Liver (tissue), 9 donors: ENCODE results near the gene HNRNPUL1. TPM values are rescaled to one million over a fixed set of nuclear protein-coding genes. Genes with fewer than 3 reads are reported as not detected.

Experiments
- DNase-seq: peaks from one replicate; pipeline ENCODE4 v3.0.0-alpha.2; 2017; ENCODE audit warnings: low spot score
- H3K27ac ChIP-seq, 2 donors: one replicate each; pipeline ENCODE4 v1.7.0; 2013; ENCODE audit warnings: inconsistent platforms in 2 of 2, low read length in 2 of 2, control low read depth in 1 of 2, low read depth in 1 of 2, mild to moderate bottlenecking in 1 of 2
- H3K27me3 ChIP-seq, 4 donors: one replicate each; pipeline versions ENCODE4 v1.6.1 to v1.7.0; 2013; ENCODE audit warnings: low read length in 3 of 4, inconsistent platforms in 1 of 4, mild to moderate bottlenecking in 1 of 4, moderate library complexity in 1 of 4; ENCODE audit not compliant: control insufficient read depth in 4 of 4, insufficient read depth in 4 of 4
- H3K36me3 ChIP-seq, 4 donors: one replicate each; pipeline versions ENCODE4 v1.6.1 to v1.7.0; 2013; ENCODE audit warnings: low read length in 3 of 4, mild to moderate bottlenecking in 3 of 4, low read depth in 1 of 4, moderate library complexity in 1 of 4; ENCODE audit not compliant: control insufficient read depth in 4 of 4, insufficient read depth in 3 of 4
- H3K4me1 ChIP-seq, 4 donors: one replicate each; pipeline versions ENCODE4 v1.6.1 to v1.7.0; 2013; ENCODE audit warnings: low read length in 3 of 4, mild to moderate bottlenecking in 3 of 4, moderate library complexity in 1 of 4; ENCODE audit not compliant: control insufficient read depth in 4 of 4, insufficient read depth in 4 of 4
- H3K4me3 ChIP-seq, 3 donors: one replicate each; pipeline versions ENCODE4 v1.6.1 to v1.7.0; 2013; ENCODE audit warnings: low read length in 3 of 3, control low read depth in 1 of 3, low read depth in 1 of 3, mild to moderate bottlenecking in 1 of 3
- H3K9ac ChIP-seq, 2 donors: one replicate each; pipeline ENCODE4 v1.7.0; 2013; ENCODE audit warnings: low read length in 2 of 2, mild to moderate bottlenecking in 2 of 2, moderate library complexity in 2 of 2, control low read depth in 1 of 2, low read depth in 1 of 2
- H3K9me3 ChIP-seq, 4 donors: one replicate each; pipeline versions ENCODE4 v1.6.1 to v1.7.0; 2013; ENCODE audit warnings: low read length in 3 of 4; ENCODE audit not compliant: control insufficient read depth in 4 of 4
- ATF3 ChIP-seq: IDR thresholded peaks from 2 replicates; pipeline ENCODE4 v1.6.1; 2016; ENCODE audit warnings: antibody characterized with exemption
- CTCF ChIP-seq: fragments of 150-350 bp; IDR thresholded peaks from 2 replicates; pipeline ENCODE4 v1.5.1; 2017; ENCODE audit warnings: improper control_type of control experiment, low read depth, low read length; ENCODE audit not compliant: missing input control
- EGR1 ChIP-seq, 2 donors: IDR thresholded peaks; 2 replicates each; pipeline ENCODE4 v1.6.1; 2016 to 2018; ENCODE audit warnings: antibody characterized with exemption in 2 of 2, low read depth in 2 of 2
- FOXA1 ChIP-seq: IDR thresholded peaks from 2 replicates; pipeline ENCODE4 v1.6.1; 2016; ENCODE audit warnings: antibody characterized with exemption
- FOXA2 ChIP-seq: IDR thresholded peaks from 2 replicates; pipeline ENCODE4 v1.6.1; 2016; ENCODE audit warnings: antibody characterized with exemption
- GABPA ChIP-seq, 2 donors: IDR thresholded peaks in 1 of 2; conservative IDR thresholded peaks in 1 of 2; 2 replicates each; pipeline ENCODE4 v1.6.1; 2016; ENCODE audit warnings: antibody characterized with exemption in 2 of 2, mild to moderate bottlenecking in 1 of 2, moderate library complexity in 1 of 2
- HNF4A ChIP-seq, 2 donors: conservative IDR thresholded peaks; 2 replicates each; pipeline ENCODE4 v1.6.1; 2016; ENCODE audit warnings: antibody characterized with exemption in 2 of 2, mild to moderate bottlenecking in 2 of 2
- HNF4G ChIP-seq: IDR thresholded peaks from 2 replicates; pipeline ENCODE4 v1.6.1; 2016; ENCODE audit warnings: antibody characterized with exemption
- JUND ChIP-seq, 2 donors: IDR thresholded peaks; 2 replicates each; pipeline ENCODE4 v1.6.1; 2016; ENCODE audit warnings: antibody characterized with exemption in 2 of 2
- MAX ChIP-seq: IDR thresholded peaks from 2 replicates; pipeline ENCODE4 v1.6.1; 2016; ENCODE audit warnings: antibody characterized with exemption
- NR2F2 ChIP-seq: IDR thresholded peaks from 2 replicates; pipeline ENCODE4 v1.6.1; 2016; ENCODE audit warnings: antibody characterized with exemption
- RAD21 ChIP-seq, 2 donors: IDR thresholded peaks; 2 replicates each; pipeline ENCODE4 v1.6.1; 2016; ENCODE audit warnings: antibody characterized with exemption in 2 of 2, mild to moderate bottlenecking in 2 of 2
- REST ChIP-seq: IDR thresholded peaks from 2 replicates; pipeline ENCODE4 v1.6.1; 2016; ENCODE audit warnings: antibody characterized with exemption, mild to moderate bottlenecking
- RXRA ChIP-seq, 2 donors: IDR thresholded peaks; 2 replicates each; pipeline ENCODE4 v1.6.1; 2017 to 2018; ENCODE audit warnings: antibody characterized with exemption in 2 of 2, mild to moderate bottlenecking in 1 of 2
- SP1 ChIP-seq: IDR thresholded peaks from 2 replicates; pipeline ENCODE4 v1.6.1; 2018; ENCODE audit warnings: antibody characterized with exemption, mild to moderate bottlenecking
- TAF1 ChIP-seq: conservative IDR thresholded peaks from 2 replicates; pipeline ENCODE4 v1.6.1; 2016; ENCODE audit warnings: antibody characterized with exemption, mild to moderate bottlenecking
- YY1 ChIP-seq: IDR thresholded peaks from 2 replicates; pipeline ENCODE4 v1.6.1; 2016; ENCODE audit warnings: antibody characterized with exemption, mild to moderate bottlenecking
- ZBTB33 ChIP-seq: IDR thresholded peaks from 2 replicates; pipeline ENCODE4 v1.6.1; 2016; ENCODE audit warnings: antibody characterized with exemption
- WGBS: extraction: QIAGEN DNeasy Blood & Tissue Kit; methylation state at CpG from one replicate; pipeline ENCODE4 v1.1.7; 2013; 5-methylcytosine and 5-hydroxymethylcytosine counted together
- polyA plus RNA-seq, 2 donors: library from polyadenylated mRNA; stranded (reverse) in 1 of 2; unstranded in 1 of 2; fragments of 200-250 nt in 1 of 2; fragments of >200 nt in 1 of 2; fragmentation: Nextera tagmentation in 1 of 2; extraction: Ambion mirVana in 1 of 2; gene quantifications; one replicate each; pipeline versions ENCODE4 v1.2.1 to v1.2.3, GENCODE V29; 2013 to 2015
- total RNA-seq, 2 donors: library from RNA; depleted of rRNA; stranded (reverse); fragments of >200 nt; gene quantifications; one replicate each; pipeline ENCODE4 v1.2.3, GENCODE V29; 2014
- donor health status: healthy.
- donor health status: healthy.
- donor health status: healthy.
- donor health status: healthy.
- donor health status: healthy.

Gene HNRNPUL1
- 10 to 100 TPM; 55.5 to 80.2 TPM for total RNA-seq
- polyA plus RNA-seq: 10 to 100 TPM; 34.9 to 35.9 TPM

GRCh38 chr19:41263850-41264580 is at the start of gene HNRNPUL1:
Gene HNRNPUL1, plus strand, starts transcription at chr19:41264372. Its CDS starts 132 bp downstream, at chr19:41264504.
- H3K27me3 ChIP-seq: no peaks in the 10 kb centered on the region
- peak within 1 kb of the TSS; percentile 97 to 100 for H3K27ac ChIP-seq
- peak within 1 kb of the TSS; percentile 90 to 93 for H3K9ac ChIP-seq
- H3K4me1 ChIP-seq: peaks cover 4 to 29% (median 14%) of the 10 kb centered on the region in 4 donors
- WGBS: under 1% methylated on average over 55 of the region's 55 CpGs
- H3K36me3 ChIP-seq: peaks cover 0 to 10% (median 9%) of the 10 kb centered on the region in 4 donors
- TF ChIP-seq FOXA2: no peak
- peak; percentile 59 for TF ChIP-seq ATF3
- TF ChIP-seq TAF1: no peak
- TF ChIP-seq FOXA1: no peak
- TF ChIP-seq GABPA (IDR thresholded peaks at IDR 0.05 in 1 of 2, conservative IDR thresholded peaks at IDR 0.05 in 1 of 2): peak; percentile 91 to 95
- peak; percentile 82 for TF ChIP-seq MAX
- TF ChIP-seq CTCF: no peak
- no peak for TF ChIP-seq RAD21 (IDR thresholded peaks at IDR 0.05)
- TF ChIP-seq RXRA (IDR thresholded peaks at IDR 0.05): peak; percentile 46 to 52
- TF ChIP-seq REST: peak; percentile 6
- TF ChIP-seq HNF4A (conservative IDR thresholded peaks at IDR 0.05): peak in 1 of 2 donors; percentile 2
- peak; percentile 100 for TF ChIP-seq SP1
- no peak for TF ChIP-seq NR2F2
- TF ChIP-seq HNF4G: no peak
- TF ChIP-seq JUND (IDR thresholded peaks at IDR 0.05): no peak
- peak; percentile 100 for TF ChIP-seq YY1
- peak; percentile 55 for TF ChIP-seq ZBTB33
- peak; percentile 32 to 57 for TF ChIP-seq EGR1 (IDR thresholded peaks at IDR 0.05; ENCODE audit: low read depth in 2 of 2)
- DNase-seq: peak; percentile 99
- H3K4me3 ChIP-seq: peak within 1 kb of the TSS; percentile 68 to 93 (median 84)
- H3K9me3 ChIP-seq: no peaks in the 10 kb centered on the region
